Measurements from ENCODE around the gene PDE6C. TPM values are rescaled to one million over a fixed set of nuclear protein-coding genes. Genes with fewer than 3 reads are reported as not detected.

Gene PDE6C
- not detected in 2 replicates for total RNA-seq
- long read RNA-seq: 0 reads

DNA sequence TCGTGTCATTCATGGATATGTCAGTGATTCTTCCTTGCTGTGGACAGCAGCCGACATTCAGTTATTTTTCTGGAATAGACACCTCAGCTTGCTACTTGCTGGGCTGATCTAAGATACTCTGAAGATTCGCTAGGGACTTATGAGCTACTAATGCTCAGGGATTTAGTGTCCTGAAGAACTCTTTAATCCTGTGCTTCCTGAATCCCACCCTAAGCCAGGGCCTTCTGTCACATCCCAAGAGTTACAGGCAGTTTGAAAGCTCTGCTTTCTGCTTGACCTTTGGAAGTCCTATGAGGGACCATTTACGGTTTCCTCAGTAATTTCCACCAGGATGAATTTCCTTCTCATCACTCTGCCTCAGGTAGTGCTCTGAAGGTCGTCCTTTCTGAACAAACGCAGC, at the start of gene PDE6C:
PDE6C (plus strand) TSS at position 227 of the 400 bp plus-strand sequence. CDS start 189 bp downstream, outside the sequence.
- no peak within 1 kb of the TSS for H3K4me3 Mint-ChIP-seq
- H3K27me3 Mint-ChIP-seq (ENCODE audit: low read depth): peaks cover 7% of the 10 kb centered on the region
- DNase-seq (ENCODE audit: low read depth, low spot score): no peak
- H3K4me1 Mint-ChIP-seq: no peaks in the 10 kb centered on the region
- TF ChIP-seq, protein P1, sequence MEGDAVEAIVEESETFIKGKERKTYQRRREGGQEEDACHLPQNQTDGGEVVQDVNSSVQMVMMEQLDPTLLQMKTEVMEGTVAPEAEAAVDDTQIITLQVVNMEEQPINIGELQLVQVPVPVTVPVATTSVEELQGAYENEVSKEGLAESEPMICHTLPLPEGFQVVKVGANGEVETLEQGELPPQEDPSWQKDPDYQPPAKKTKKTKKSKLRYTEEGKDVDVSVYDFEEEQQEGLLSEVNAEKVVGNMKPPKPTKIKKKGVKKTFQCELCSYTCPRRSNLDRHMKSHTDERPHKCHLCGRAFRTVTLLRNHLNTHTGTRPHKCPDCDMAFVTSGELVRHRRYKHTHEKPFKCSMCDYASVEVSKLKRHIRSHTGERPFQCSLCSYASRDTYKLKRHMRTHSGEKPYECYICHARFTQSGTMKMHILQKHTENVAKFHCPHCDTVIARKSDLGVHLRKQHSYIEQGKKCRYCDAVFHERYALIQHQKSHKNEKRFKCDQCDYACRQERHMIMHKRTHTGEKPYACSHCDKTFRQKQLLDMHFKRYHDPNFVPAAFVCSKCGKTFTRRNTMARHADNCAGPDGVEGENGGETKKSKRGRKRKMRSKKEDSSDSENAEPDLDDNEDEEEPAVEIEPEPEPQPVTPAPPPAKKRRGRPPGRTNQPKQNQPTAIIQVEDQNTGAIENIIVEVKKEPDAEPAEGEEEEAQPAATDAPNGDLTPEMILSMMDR (conservative IDR thresholded peaks at IDR 0.05): no peak
- H3K9me3 Mint-ChIP-seq: no peaks in the 10 kb centered on the region
- H3K27ac Mint-ChIP-seq (ENCODE audit: unreplicated experiment): no peak within 1 kb of the TSS
- H3K36me3 Mint-ChIP-seq (ENCODE audit: low read depth): no peaks in the 10 kb centered on the region

DNA sequence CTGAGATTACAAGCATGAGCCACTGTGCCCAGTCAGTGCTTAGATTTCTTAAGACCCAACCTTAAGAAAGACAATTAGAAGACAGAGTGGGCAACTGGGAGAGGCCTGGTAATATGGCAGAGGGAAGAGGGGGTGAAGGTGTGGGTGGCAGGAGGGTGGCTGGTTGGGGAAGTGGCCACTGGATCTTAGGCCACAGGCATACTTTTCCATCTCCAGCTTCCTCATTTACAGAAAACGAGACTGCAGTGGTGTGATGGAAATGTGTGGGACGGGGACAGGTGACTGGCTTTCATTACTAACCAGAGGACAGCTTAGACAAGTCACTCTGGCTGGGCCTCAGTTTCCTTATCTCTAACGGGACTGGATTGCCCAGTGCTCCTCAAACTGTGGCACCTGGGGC, 46.9 kb upstream of the PDE6C start:
- Mint-ChIP-seq H3K27ac (ENCODE audit: unreplicated experiment) (no peak overlapping the region), H3K9me3 (no peaks in the 10 kb centered on the region), H3K27me3 (ENCODE audit: low read depth) (peaks cover 68% of the 10 kb centered on the region), H3K4me1 (peaks cover 8% of the 10 kb centered on the region), H3K36me3 (ENCODE audit: low read depth) (no peaks in the 10 kb centered on the region), H3K4me3 (no peak overlapping the region)
- no peak for DNase-seq (ENCODE audit: low read depth, low spot score)
- TF ChIP-seq, protein P1 (conservative IDR thresholded peaks at IDR 0.05): no peak

DNA sequence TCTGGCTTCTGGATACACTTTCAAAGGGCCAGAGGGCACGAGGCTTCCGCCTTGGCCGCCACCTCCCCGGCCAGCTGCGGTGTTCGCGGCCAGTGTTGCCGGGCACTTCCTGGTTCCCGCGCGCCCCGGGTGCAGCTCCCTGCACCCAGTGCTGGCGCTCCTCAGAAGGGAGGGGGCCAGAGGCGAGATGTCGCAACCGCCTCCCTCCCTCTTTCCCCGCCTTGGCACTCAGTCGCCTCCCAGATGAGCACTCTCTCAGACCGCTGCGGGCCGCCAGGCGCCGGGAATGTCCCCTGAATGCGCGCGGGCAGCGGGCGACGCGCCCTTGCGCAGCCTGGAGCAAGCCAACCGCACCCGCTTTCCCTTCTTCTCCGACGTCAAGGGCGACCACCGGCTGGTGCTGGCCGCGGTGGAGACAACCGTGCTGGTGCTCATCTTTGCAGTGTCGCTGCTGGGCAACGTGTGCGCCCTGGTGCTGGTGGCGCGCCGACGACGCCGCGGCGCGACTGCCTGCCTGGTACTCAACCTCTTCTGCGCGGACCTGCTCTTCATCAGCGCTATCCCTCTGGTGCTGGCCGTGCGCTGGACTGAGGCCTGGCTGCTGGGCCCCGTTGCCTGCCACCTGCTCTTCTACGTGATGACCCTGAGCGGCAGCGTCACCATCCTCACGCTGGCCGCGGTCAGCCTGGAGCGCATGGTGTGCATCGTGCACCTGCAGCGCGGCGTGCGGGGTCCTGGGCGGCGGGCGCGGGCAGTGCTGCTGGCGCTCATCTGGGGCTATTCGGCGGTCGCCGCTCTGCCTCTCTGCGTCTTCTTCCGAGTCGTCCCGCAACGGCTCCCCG, 45.7 kb upstream of the PDE6C start, which contains the start of gene FFAR4:
FFAR4 (plus strand) TSS at position 231 of the 842 bp plus-strand sequence; CDS start at position 287, 56 bp downstream.
- Mint-ChIP-seq H3K4me3 (peak within 1 kb of the TSS; percentile 74), H3K27ac (ENCODE audit: unreplicated experiment) (no peak within 1 kb of the TSS), H3K4me1 (peaks cover 8% of the 10 kb centered on the region), H3K36me3 (ENCODE audit: low read depth) (no peaks in the 10 kb centered on the region), H3K9me3 (no peaks in the 10 kb centered on the region), H3K27me3 (ENCODE audit: low read depth) (peaks cover 80% of the 10 kb centered on the region)
- DNase-seq (ENCODE audit: low read depth, low spot score): no peak
- TF ChIP-seq, protein P1 (conservative IDR thresholded peaks at IDR 0.05): no peak

DNA sequence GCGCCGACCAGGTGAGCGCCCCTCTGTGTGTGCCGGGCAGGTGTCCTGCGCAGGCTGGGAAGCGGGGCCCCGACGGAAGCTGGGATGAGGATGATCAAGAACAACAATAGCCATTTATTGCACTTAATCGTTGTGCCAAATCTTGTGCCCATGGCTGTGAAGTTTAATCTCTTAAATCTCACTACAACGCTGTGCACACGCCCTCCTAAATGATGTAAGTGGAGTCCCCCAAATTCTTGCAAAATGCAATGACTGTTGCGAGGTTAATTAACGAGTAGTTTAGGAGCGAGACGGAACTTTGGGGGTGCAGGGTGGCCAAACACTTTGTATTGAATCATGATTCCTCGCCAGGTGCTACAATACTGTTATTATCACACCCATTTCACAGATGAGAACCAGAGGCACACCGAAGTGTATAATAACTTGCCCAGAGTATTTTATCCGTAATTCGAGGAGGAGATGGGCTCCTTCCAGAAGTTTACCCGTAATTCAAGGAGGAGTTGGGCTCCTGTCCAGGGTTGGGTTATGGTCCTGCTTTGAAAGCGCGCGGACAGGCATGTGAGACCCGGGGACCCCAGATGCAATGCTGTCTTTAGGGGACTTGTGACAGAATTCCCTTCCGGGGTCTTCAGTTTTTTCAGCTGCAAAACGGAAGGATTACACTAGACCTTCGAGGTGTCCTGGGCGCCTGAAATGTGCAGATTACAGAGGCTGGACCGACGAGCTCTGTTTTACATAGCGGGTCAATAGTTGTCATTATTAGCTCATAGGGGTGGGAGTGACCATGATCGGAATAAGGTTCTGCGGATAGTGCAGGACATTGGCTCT, 44.8 kb upstream of the PDE6C start:
- peaks cover 8% of the 10 kb centered on the region for H3K4me1 Mint-ChIP-seq
- H3K4me3 Mint-ChIP-seq: peak overlapping the region; percentile 74
- no peak for DNase-seq (ENCODE audit: low read depth, low spot score)
- H3K27ac Mint-ChIP-seq (ENCODE audit: unreplicated experiment): no peak overlapping the region
- H3K36me3 Mint-ChIP-seq (ENCODE audit: low read depth): no peaks in the 10 kb centered on the region
- TF ChIP-seq, protein P1 (conservative IDR thresholded peaks at IDR 0.05): no peak
- peaks cover 86% of the 10 kb centered on the region for H3K27me3 Mint-ChIP-seq (ENCODE audit: low read depth)
- H3K9me3 Mint-ChIP-seq: no peaks in the 10 kb centered on the region

DNA sequence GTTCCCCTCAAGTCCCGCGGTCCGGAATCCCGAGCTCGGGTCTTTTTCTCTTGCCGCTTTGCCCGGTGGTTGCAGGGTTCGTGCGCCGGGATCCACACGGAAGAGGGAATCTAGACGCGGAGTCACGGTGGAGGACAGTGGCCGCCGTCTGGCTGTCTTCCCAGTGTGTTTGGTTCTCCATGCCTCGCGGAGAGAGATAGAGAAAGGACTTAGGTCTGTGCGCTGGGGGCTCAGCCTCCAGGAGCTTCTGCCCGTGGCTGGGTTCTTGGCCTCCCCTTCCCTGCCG, 44.3 kb upstream of the PDE6C start:
- no peak for DNase-seq (ENCODE audit: low read depth, low spot score)
- Mint-ChIP-seq H3K4me3 (no peak overlapping the region), H3K36me3 (ENCODE audit: low read depth) (no peaks in the 10 kb centered on the region), H3K4me1 (peaks cover 8% of the 10 kb centered on the region), H3K27ac (ENCODE audit: unreplicated experiment) (no peak overlapping the region), H3K27me3 (ENCODE audit: low read depth) (peaks cover 91% of the 10 kb centered on the region), H3K9me3 (no peaks in the 10 kb centered on the region)
- TF ChIP-seq, protein P1 (conservative IDR thresholded peaks at IDR 0.05): no peak

All from neural crest cell (in vitro differentiated cells).